GM12874 (cell line): ENCODE measurements around the gene JAK2.

Source experiments
- TF ChIP-seq, protein P1 (sequence below): IDR thresholded peaks from 2 replicates; pipeline ENCODE4 v1.5.1; 2011; ENCODE audit warnings: low read depth, mild to moderate bottlenecking, control low read depth, low read length, moderate library complexity; ENCODE audit not compliant: insufficient read depth

JAK2 gene

DNA sequence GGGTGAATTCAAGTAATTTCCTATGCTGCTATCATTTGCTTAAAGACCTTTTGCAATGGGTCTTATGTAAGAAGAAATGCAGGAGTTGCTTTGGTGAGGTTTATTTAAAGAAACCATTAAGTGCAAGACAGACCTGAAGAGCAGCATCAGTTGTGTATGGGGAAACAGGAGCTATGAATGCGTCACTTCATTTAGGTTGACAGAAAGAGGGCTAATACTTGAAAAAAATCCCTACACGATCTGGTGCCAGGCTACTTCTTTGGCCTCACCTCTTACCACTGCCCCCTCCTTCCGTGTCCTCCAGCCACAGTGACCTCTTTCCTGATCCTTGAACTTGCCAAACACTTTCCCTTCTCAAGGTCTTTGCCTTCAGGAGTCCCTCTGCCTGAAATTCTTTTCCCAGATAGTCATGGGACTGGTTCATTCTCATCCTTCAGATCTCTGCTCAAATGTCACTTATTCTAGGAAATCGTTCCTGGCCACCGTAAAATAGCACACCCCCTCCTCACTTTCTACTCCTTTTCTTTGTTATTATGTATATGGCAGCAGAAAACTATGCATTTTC is 1.4 kb upstream of the JAK2 start:
- TF ChIP-seq, protein P1, sequence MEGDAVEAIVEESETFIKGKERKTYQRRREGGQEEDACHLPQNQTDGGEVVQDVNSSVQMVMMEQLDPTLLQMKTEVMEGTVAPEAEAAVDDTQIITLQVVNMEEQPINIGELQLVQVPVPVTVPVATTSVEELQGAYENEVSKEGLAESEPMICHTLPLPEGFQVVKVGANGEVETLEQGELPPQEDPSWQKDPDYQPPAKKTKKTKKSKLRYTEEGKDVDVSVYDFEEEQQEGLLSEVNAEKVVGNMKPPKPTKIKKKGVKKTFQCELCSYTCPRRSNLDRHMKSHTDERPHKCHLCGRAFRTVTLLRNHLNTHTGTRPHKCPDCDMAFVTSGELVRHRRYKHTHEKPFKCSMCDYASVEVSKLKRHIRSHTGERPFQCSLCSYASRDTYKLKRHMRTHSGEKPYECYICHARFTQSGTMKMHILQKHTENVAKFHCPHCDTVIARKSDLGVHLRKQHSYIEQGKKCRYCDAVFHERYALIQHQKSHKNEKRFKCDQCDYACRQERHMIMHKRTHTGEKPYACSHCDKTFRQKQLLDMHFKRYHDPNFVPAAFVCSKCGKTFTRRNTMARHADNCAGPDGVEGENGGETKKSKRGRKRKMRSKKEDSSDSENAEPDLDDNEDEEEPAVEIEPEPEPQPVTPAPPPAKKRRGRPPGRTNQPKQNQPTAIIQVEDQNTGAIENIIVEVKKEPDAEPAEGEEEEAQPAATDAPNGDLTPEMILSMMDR, result no peak

DNA sequence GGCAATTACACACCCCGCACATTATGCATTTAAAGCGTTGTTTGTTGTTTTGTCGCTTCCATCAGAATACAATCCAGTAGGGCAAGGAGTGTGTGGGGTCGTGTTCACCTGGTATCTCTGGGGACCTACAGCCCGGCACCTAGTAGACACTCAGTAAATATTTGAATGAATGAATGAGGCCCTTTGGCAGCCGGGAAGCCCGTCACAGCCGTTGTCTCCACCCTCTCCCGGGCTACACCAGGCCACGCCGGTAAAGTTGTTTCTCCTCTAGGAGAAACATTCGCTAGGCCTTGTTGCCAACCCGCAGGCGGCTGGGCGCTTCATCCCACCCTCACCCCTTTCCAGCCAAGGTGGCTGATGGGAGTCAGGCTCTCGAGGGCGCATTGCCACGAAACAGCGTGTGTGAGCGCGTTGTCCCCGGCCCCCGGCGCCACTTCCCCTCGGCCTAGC is 876 bp upstream of the JAK2 start:
- TF ChIP-seq, protein P1, result no peak

DNA sequence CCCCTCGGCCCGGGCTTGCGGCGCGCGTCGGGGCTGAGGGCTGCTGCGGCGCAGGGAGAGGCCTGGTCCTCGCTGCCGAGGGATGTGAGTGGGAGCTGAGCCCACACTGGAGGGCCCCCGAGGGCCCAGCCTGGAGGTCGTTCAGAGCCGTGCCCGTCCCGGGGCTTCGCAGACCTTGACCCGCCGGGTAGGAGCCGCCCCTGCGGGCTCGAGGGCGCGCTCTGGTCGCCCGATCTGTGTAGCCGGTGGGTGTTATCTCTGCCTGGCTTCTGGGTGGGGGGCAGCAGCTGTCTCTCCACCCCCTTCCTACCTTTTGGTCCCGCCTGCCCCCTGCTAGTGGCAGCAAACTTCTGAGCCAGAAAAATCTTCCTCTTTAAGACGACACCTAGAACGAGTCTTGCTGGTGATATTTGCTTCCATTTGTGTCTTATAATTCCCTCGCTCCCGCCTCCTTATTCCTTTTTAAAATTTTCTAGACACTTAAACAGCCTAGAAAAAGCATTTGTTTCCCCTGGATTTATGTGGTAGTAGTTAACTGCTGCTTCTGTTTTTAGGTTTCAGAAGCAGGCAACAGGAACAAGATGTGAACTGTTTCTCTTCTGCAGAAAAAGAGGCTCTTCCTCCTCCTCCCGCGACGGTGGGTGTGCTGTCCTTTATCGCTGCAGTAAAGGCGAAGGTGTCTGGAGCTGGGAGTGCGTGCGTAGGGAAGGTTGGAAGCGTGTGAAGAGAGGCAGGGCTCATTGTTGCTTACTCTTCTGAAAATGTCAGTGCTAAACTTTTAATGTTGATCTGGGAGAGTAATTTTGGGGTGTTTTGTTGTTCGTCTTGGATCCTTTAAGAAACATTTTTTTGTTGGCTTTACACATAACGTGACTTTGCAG is 554 bp downstream of the JAK2 start:
- TF ChIP-seq, protein P1, result no peak

DNA sequence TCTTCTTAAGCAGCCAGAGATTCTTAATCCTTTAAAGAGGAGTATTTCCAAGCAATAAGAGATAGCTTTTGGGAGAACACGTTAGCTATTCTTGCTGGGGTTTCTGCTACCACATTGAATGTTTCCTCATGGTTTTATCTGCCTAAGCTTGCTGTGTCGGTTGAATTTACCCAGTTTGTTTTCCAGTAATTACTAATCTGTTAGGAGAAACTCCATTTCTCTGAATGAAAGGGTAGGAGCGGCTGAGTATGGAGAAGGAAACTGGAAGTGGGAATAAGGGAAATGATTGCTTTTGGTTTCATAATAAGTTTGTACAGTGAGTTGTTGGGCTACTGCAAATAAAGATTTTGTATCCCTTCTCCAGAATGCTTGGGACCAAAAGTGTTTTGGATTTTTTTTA is 1.2 kb downstream of the JAK2 start:
- TF ChIP-seq, protein P1, result no peak

DNA sequence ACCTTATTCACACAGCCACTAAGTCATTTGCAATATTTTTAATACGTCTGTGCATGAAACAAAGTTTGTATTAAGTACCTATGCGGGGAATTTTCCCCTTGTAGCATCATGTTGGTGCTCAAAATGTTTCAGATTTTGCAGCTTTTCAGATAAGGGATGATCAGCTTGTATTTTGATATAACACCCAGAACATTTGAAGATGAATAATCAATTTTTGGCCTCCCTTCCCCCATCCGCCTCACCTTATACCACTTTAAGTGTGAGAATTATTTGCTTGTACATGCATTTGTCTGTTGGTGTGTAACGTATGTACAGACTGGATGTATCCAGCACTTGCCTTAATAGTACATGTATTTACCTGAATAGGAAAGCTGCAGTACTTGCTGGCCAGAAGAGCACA is 1.7 kb downstream of the JAK2 start:
- TF ChIP-seq, protein P1, result no peak

DNA sequence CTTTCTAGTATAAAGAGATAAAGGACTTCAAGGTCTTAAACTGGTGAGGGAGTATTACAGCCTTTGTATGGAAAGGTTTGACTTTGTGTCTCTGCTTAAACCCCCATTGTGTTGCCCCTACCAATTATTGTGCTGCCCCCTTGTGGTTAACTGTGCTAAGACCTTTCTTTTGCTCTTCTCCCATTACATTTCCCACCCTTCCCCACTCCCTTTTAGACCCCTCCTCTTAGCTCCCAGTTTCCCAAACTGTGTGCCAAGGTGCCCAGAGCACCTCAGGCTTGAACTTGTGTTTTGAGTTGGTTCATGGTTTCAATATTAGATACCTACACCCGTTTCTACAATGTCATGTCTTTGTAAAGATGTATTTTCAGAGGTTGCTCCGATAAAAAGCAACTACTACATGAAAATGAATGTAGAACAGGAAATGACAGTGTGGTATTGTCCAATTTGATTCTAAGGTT is 2.9 kb downstream of the JAK2 start:
- TF ChIP-seq, protein P1, result peak; percentile 69

DNA sequence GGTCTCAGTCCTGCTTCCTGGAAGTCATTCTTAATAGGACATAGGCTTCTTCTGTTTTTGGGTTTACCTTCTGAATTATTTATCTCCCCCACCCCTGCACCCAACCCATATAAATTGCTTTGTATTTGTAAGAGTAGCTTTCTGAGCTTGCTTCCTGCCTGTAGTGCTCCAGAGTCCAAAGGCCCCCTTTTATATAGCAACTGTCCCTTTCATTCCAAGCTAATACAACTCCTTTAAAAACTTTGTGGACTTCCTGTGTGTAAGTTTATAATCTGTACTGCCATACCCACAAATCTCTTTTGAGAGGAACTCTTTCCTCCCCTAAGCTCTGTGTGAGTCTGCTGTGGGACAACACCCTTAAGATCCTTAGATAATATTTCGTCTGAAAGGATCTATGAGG is 7.8 kb downstream of the JAK2 start:
- TF ChIP-seq, protein P1, result no peak
